MG63 (cell line): ENCODE data around the gene AJAP1. TPM values are rescaled to one million over a fixed set of nuclear protein-coding genes. Genes with fewer than 3 reads are reported as not detected.

Experiments used
- DNase-seq: peaks from one replicate; pipeline ENCODE4 v3.0.0-alpha.2; 2020
- H3K27me3 ChIP-seq: fragments of 250-450 bp; sonication (Bioruptor Pico); 2 replicates; pipeline ENCODE4 v1.5.1; 2020; ENCODE audit warnings: mild to moderate bottlenecking, moderate library complexity
- H3K36me3 ChIP-seq: fragments of 250-450 bp; sonication (Bioruptor Pico); 2 replicates; pipeline ENCODE4 v1.5.1; 2020; ENCODE audit warnings: mild to moderate bottlenecking, moderate library complexity
- H3K4me3 ChIP-seq: fragments of 250-450 bp; sonication (Bioruptor Pico); 2 replicates; pipeline ENCODE4 v1.5.1; 2020; ENCODE audit warnings: mild to moderate bottlenecking, moderate library complexity
- H3K9me3 ChIP-seq: fragments of 250-450 bp; sonication (Bioruptor Pico); 2 replicates; pipeline ENCODE4 v1.5.1; 2020; ENCODE audit warnings: mild to moderate bottlenecking, moderate library complexity
- total RNA-seq: library from RNA; depleted of rRNA; stranded (reverse); fragments of >200 nt; shearing (Covaris generic); gene quantifications from 2 replicates; pipeline ENCODE4 v1.2.3, GENCODE V29; 2014; ENCODE audit warnings: low replicate concordance

Gene AJAP1
- total RNA-seq, 1 experiment from 2014 or later, result not detected

DNA sequence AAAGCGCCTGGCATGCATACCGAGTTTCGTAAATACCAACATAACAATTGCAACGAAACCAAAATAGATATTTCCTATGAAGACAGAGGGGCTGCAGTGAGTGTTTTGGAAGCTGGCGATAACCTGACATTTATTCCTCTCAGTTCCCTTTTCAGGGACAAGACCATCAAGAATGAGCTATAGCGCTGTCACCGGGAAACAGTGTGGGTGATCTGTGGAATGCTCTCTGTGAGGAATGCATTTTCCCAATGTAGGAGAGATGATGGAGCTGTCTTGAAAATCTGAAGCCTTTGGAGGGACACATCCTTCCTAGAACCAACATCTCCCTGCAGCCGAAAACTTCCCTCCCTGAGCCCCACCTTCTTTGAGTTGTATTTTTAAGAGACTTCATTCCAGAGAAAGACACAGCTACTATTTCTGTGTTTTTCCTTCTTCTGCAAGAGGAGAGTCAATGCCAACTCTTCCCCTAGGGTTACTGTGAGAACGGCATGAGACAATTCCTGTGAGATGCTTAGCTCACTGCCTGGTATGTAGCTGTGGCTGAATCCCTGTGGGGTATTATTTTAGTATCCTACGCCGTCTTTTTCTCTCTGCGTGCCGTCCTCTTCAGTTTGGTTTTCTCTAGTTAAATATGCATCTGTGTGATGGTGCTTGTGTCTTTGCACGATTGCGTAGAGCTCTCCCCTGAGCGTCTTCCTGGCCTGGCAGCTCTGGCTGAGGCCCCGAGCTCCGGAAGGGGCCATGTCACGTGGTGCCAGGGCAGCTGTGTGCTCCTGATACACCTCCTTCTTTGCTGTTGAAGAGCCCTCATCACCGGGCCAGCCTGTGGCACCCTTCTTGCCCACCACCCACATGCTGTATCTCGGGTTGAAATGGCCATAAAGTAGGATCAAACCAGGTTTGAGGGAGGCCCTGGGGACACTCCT lies 45.2 kb downstream of the AJAP1 start:
- no peaks in the 10 kb centered on the region for H3K9me3 ChIP-seq
- DNase-seq, result no peak
- H3K4me3 ChIP-seq, result no peak overlapping the region
- no peaks in the 10 kb centered on the region for H3K27me3 ChIP-seq
- H3K36me3 ChIP-seq, result no peaks in the 10 kb centered on the region

GRCh38 chr1:4700801-4701200 lies 46.4 kb downstream of the AJAP1 start:
- Histone ChIP-seq H3K36me3 (no peaks in the 10 kb centered on the region), H3K4me3 (no peak overlapping the region), H3K9me3 (no peaks in the 10 kb centered on the region), H3K27me3 (no peaks in the 10 kb centered on the region)
- DNase-seq, result no peak

DNA sequence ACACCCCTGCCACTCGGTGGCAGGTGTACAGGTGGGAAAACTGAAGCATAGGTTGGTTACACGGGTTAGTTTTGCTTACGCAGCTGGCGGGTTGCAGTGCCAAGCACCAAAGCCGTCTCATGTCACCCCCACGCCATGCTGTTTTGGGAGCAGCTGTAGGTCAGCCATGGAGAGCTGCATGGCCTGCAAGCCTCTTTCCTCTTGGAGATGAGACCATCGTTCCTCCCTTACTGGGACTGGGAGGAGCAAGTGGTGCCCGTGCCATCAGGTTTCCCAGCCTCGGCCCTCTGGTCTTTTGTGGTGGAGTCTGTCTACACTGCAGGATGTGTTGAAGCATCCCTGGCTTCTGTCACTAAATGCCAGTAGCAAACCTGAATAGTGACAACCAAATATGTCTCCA lies 46.9 kb downstream of the AJAP1 start:
- Histone ChIP-seq H3K9me3 (no peaks in the 10 kb centered on the region), H3K36me3 (no peaks in the 10 kb centered on the region), H3K27me3 (no peaks in the 10 kb centered on the region), H3K4me3 (no peak overlapping the region)
- no peak for DNase-seq

- Histone ChIP-seq H3K4me3 (no peak overlapping the region), H3K36me3 (no peaks in the 10 kb centered on the region), H3K9me3 (no peaks in the 10 kb centered on the region), H3K27me3 (no peaks in the 10 kb centered on the region)
- no peak for DNase-seq
Measured at GRCh38 chr1:4702464-4702863, 48.1 kb downstream of the AJAP1 start.

DNA sequence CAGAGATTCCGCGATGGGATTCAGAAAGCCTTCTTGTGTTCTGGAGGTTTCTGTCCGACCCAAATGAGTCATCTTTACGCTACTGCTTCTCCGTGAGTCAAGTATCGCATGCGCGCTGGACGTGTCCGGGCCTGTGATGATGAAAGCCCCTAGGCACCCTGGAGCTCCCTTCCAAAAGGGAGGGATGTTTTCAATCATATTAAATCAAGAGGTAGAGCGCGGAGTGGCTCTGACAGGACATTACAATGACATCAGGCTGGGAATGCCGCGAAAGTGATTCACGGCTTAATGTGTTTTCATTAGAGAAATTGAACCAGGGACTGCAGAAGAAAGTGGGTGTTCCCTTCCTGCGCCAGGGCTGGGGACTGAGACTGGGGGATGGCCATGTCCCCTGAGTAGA lies 48.5 kb downstream of the AJAP1 start:
- no peaks in the 10 kb centered on the region for H3K27me3 ChIP-seq
- H3K9me3 ChIP-seq, result no peaks in the 10 kb centered on the region
- DNase-seq, result no peak
- no peaks in the 10 kb centered on the region for H3K36me3 ChIP-seq
- no peak overlapping the region for H3K4me3 ChIP-seq

DNA sequence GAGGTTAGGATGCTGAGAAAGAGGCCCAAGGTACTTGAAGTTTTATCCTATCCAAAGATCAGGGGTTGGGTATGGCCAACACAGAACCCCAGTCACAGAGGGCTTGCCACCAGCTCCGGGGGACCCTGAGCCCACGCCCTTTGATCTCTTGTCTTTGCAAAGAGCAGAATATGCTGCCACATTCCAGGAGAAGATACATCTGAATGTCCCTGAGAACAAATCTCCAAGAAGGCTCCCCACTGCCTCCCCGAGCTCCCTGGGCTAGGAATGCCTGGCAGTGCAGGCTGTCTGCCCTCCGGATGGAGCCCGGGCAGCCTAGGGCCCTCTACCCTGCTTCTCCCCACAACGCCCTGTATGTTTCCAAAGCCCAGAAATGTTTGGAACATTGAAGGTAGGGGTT lies 49.2 kb downstream of the AJAP1 start:
- Histone ChIP-seq H3K4me3 (no peak overlapping the region), H3K9me3 (no peaks in the 10 kb centered on the region), H3K36me3 (no peaks in the 10 kb centered on the region), H3K27me3 (no peaks in the 10 kb centered on the region)
- DNase-seq, result no peak

GRCh38 chr1:4708840-4709507 lies 54.6 kb downstream of the AJAP1 start:
- H3K4me3 ChIP-seq, result no peak overlapping the region
- no peaks in the 10 kb centered on the region for H3K36me3 ChIP-seq
- H3K9me3 ChIP-seq, result no peaks in the 10 kb centered on the region
- no peaks in the 10 kb centered on the region for H3K27me3 ChIP-seq
- no peak for DNase-seq

DNA sequence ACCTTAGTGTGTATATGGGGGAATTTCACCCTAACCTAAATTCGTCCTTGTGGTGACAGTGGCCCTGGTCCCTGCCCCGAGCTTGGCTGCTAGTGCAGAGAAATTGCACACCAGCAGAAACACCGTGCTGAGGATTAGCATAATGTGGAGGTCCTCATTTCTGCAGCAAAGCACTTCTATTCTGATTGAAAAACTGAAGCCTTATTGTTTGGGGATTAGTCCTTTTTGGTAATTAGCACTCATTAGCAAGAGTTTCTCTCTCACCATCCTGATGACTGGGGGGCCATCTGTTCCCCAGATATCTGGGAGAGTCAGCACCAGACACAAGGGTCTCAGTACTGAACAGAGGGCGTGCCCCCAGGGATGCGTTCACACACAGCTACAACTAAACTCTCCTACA lies 55.2 kb downstream of the AJAP1 start:
- Histone ChIP-seq H3K27me3 (no peaks in the 10 kb centered on the region), H3K36me3 (no peaks in the 10 kb centered on the region), H3K9me3 (no peaks in the 10 kb centered on the region), H3K4me3 (no peak overlapping the region)
- DNase-seq, result no peak

DNA sequence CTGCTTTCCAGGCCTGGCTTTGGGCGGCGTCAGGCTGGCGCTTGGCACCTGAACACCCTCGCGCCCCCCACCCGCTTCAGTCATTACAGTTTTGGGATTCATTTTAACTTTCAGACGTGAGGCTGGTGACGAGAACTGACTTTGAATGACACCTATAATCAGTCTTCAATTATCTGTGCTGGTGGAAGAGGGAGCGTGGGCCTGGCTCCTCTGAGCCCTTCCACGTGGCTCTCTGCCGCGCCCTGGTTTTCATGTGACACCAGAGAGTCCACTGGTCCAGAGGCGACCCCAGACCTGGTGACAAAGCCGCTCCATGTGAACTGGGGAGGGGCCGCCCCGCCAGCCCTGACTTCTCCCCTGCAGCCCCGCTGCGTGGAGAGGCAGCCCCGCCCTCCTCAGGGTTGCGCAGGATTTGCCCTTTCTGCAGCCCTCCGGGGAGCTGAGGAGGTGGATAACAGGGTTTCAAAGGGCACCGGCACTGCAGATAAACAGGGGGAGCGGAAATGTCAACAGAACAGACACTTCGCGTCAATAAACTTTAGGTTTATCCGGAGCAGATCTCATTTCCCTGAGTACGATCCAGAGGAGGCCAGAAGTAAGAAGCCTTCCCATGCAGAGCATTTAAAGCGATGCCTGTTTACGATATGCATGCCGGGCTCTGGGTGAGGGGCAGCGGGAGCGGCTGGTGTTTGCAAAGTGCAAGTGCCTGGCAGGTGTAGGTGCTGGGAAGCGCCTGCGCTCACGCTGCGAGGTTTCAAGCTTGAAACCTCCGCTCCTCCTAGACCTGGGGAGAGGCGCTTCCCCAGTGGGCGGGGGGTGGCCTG lies 56.4 kb downstream of the AJAP1 start:
- no peaks in the 10 kb centered on the region for H3K9me3 ChIP-seq
- H3K36me3 ChIP-seq, result no peaks in the 10 kb centered on the region
- H3K27me3 ChIP-seq, result no peaks in the 10 kb centered on the region
- H3K4me3 ChIP-seq, result no peak overlapping the region
- DNase-seq, result no peak

GRCh38 chr1:4711416-4712275 lies 57.2 kb downstream of the AJAP1 start:
- no peak for DNase-seq
- H3K27me3 ChIP-seq, result no peaks in the 10 kb centered on the region
- no peaks in the 10 kb centered on the region for H3K9me3 ChIP-seq

GRCh38 chr1:4713669-4714068 lies 59.3 kb downstream of the AJAP1 start:
- no peaks in the 10 kb centered on the region for H3K36me3 ChIP-seq
- no peak overlapping the region for H3K4me3 ChIP-seq
- H3K27me3 ChIP-seq, result no peaks in the 10 kb centered on the region
- H3K9me3 ChIP-seq, result no peaks in the 10 kb centered on the region
- DNase-seq, result no peak

More at GRCh38 chr1:4711416-4712275, 57.2 kb downstream of the AJAP1 start:
- H3K4me3 ChIP-seq, result no peak overlapping the region
- no peaks in the 10 kb centered on the region for H3K36me3 ChIP-seq

GRCh38 chr1:4716406-4716805 lies 62.0 kb downstream of the AJAP1 start:
- Histone ChIP-seq H3K4me3 (no peak overlapping the region), H3K27me3 (no peaks in the 10 kb centered on the region), H3K9me3 (no peaks in the 10 kb centered on the region), H3K36me3 (no peaks in the 10 kb centered on the region)
- DNase-seq, result no peak

DNA sequence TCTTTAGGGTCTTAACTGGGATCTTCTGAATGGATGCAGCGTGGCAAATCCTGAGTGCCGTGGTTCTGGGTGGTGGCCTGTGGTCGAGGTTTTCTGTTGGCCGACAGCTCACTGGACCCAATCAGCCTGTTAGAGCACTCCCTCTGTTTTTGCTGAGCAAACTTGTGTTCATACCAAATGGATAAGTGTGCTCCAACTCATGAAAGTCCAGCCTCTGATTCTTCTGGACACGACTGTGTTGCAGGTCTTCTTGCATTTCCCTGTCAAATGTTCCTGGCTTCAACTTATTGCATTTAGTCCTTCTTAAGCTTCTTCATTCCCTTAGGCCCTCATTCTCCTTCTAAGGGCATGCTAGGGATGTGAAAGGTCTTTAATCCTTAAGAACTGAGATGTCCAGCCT lies 63.7 kb downstream of the AJAP1 start:
- no peak for DNase-seq
- no peaks in the 10 kb centered on the region for H3K9me3 ChIP-seq
- H3K36me3 ChIP-seq, result no peaks in the 10 kb centered on the region
- no peaks in the 10 kb centered on the region for H3K27me3 ChIP-seq
- H3K4me3 ChIP-seq, result no peak overlapping the region

DNA sequence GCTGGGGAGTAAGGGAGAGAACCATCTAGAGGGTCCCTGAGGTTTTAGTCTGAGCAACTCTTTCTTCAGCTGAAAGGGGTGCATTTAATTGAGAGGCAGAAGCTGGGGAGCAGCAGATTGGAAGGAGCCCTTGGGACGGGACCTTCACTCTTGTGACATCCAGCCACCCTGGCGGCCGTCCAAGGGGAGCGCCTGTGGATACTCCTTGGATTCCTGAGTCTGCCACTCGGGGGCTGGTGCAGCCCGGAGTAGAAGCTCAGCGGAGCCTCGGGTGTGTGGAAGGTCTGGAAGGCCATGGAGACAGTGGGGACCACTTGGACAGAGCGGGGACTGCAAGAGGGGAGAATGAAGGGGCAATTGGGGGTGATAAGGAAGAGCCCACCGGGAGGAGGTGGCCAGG lies 68.7 kb downstream of the AJAP1 start:
- Histone ChIP-seq H3K27me3 (no peaks in the 10 kb centered on the region), H3K4me3 (no peak overlapping the region), H3K9me3 (no peaks in the 10 kb centered on the region), H3K36me3 (no peaks in the 10 kb centered on the region)
- DNase-seq, result no peak

DNA sequence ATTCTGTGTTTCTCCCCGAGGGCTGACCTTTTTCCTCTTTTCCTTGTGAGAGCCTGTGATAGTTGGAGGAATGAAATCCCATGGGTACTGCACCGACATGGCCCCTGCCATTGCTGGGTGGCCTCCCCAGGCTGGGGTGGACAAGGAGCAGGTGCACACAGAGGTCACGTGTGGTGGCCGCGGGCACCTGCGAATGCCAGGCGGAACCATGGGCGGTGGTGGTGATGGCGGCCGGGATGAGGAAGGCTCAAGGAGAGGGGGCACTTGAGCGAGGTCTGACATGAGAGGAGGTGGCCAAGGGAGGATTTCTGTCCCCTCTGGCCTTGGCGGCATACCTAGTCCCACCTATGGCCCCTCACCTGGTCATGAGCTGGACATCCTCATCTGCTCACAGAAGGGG lies 69.6 kb downstream of the AJAP1 start:
- no peak for DNase-seq
- Histone ChIP-seq H3K36me3 (no peaks in the 10 kb centered on the region), H3K27me3 (no peaks in the 10 kb centered on the region), H3K4me3 (no peak overlapping the region), H3K9me3 (no peaks in the 10 kb centered on the region)

DNA sequence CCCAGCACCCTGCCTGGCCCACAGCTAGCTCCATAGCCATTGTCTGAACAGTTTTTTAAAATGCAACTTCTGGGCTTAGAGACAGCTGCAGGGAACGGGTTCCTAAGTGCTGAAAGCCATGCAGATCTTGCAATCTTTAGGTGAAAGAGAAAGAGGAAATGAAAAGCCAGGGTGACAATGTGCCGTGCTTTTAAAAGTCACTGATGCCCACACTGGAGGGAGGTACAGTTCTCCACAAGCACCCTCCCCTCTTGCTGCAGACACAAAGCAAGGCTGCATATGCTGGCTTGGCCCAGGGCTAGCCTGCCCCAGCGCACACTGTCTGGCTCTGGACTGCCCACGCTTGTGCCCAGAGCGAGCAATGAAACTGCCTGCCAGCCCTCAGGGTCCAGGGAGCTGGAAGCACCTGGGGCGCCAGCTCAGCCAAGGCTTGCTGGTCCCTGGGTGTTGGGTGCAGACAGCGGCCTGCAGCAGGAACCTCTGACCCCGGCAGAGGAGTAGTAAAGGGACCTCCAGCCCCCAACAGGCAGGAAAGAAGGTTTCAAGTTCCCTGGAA lies 70.4 kb downstream of the AJAP1 start:
- no peaks in the 10 kb centered on the region for H3K9me3 ChIP-seq
- DNase-seq, result no peak

More for the DNA sequence above, 70.4 kb downstream of the AJAP1 start:
- H3K36me3 ChIP-seq, result no peaks in the 10 kb centered on the region
- no peak overlapping the region for H3K4me3 ChIP-seq
- no peaks in the 10 kb centered on the region for H3K27me3 ChIP-seq
